C1 segment of cervical spinal cord (tissue), 14 donors: ENCODE results near the gene CMTM8.
"Not testable (repeated sequence)": the region's sequence is repeated elsewhere in the genome, so short reads cannot be mapped to it uniquely, and the experiment has no call there.

ENCODE experiments used
- DNase-seq, 14 donors: peaks; one replicate each; lab custom pipeline; 2025; lab: John Stamatoyannopoulos, UW

CMTM8 gene

GRCh38 chr3:32376115-32376514 lies 137.6 kb downstream of the CMTM8 start:
- DNase-seq, result peak in 1 of 14 donors; percentile 1

- no peak for DNase-seq
Measured at GRCh38 chr3:32379831-32380500, 141.5 kb downstream of the CMTM8 start.

- DNase-seq, result no peak
Measured at GRCh38 chr3:32381922-32382321, 143.4 kb downstream of the CMTM8 start.

- no peak for DNase-seq
Measured at GRCh38 chr3:32383136-32383711, 144.7 kb downstream of the CMTM8 start.

GRCh38 chr3:32384938-32385337 lies 146.5 kb downstream of the CMTM8 start:
- DNase-seq, result no peak

- no peak for DNase-seq
Measured at GRCh38 chr3:32387512-32387911, 149.0 kb downstream of the CMTM8 start.

- DNase-seq, result not testable (repeated sequence)
Measured at GRCh38 chr3:32389577-32389976, 151.1 kb downstream of the CMTM8 start.

- peak in 5 of 14 donors; percentile 6 to 43 (median 32) for DNase-seq
Measured at GRCh38 chr3:32391643-32392535, 153.4 kb downstream of the CMTM8 start, which contains the start of gene CMTM7. Gene CMTM7, plus strand, starts transcription at chr3:32391853. Its CDS starts 54 bp downstream, at chr3:32391907.

GRCh38 chr3:32392536-32393302 lies 154.2 kb downstream of the CMTM8 start:
- DNase-seq, result peak in 1 of 14 donors; percentile 49

- DNase-seq, result no peak
Measured at GRCh38 chr3:32395496-32395895, 157.0 kb downstream of the CMTM8 start.

GRCh38 chr3:32397941-32398340 lies 159.5 kb downstream of the CMTM8 start:
- DNase-seq, result no peak

GRCh38 chr3:32398531-32398930 lies 160.1 kb downstream of the CMTM8 start:
- DNase-seq, result peak in 3 of 14 donors; percentile 7 to 24 (median 16)

GRCh38 chr3:32399030-32399620 lies 160.6 kb downstream of the CMTM8 start:
- DNase-seq, result no peak

GRCh38 chr3:32401126-32401525 lies 162.6 kb downstream of the CMTM8 start:
- DNase-seq, result no peak

GRCh38 chr3:32401556-32402081 lies 163.1 kb downstream of the CMTM8 start:
- DNase-seq, result peak in 13 of 14 donors; percentile 14 to 94 (median 66)

- peak in 1 of 14 donors; percentile 26 for DNase-seq
Measured at GRCh38 chr3:32403663-32404062, 165.2 kb downstream of the CMTM8 start.

- DNase-seq, result no peak
Measured at GRCh38 chr3:32404714-32405113, 166.2 kb downstream of the CMTM8 start.

GRCh38 chr3:32405155-32405554 lies 166.7 kb downstream of the CMTM8 start:
- DNase-seq, result no peak

- no peak for DNase-seq
Measured at GRCh38 chr3:32405711-32406323, 167.3 kb downstream of the CMTM8 start.
